ENCODE measurements around the gene MRPS23.

MRPS23 gene

GRCh38 chr17:57861790-57862693, 12.2 kb upstream of the MRPS23 start:
- H3K4me1 Mint-ChIP-seq (ENCODE audit: low read depth): peaks cover 9% of the 10 kb centered on the region
- H3K36me3 Mint-ChIP-seq (ENCODE audit: low read depth): no peaks in the 10 kb centered on the region
- no peaks in the 10 kb centered on the region for H3K9me3 Mint-ChIP-seq
- peaks cover 51% of the 10 kb centered on the region for H3K27me3 Mint-ChIP-seq (ENCODE audit: low read depth)
- H3K27ac Mint-ChIP-seq: no peak overlapping the region
- peak overlapping the region; percentile 5 for H3K4me3 Mint-ChIP-seq

DNA sequence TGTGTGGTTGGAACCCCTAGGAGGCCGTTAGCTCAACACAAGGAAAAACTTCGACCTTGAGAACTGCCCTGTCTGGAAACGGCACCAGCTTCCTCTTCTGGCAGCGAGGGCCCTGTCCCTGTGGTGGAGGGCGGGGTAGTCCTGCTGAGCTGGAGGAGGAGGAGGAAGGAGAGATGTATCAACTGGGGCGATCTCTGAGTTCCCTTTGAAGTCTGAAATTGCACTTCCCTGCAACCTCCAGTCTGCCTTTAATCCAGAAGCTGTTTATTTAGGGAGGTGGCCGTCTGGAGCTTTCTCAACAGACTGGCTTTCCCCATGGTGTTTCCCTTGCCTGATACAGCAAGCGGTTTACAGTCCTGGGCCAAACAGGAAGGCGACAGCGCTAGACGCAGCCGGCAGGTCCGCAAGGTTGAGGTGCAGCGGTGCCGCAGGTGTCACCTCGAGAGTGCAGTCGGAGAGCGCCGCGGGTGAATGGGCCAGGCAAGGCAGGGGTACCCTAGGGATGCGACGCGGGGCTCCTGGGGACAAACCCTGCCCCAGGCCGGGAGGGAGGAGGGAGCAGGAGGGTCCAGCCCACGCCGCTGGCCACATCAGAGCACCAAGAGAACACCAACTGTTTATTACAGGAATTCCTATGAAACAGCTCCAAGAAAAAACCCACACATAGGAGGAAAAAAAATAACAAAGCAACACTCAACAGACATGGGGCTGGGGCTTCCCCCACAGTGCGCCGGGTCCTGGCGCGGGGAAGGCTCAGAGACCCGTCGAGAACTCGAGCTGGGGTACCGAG, 11.4 kb upstream of the MRPS23 start:
- Mint-ChIP-seq H3K36me3 (ENCODE audit: low read depth) (no peaks in the 10 kb centered on the region), H3K27ac (no peak overlapping the region), H3K9me3 (no peaks in the 10 kb centered on the region), H3K27me3 (ENCODE audit: low read depth) (peaks cover 51% of the 10 kb centered on the region), H3K4me3 (peak overlapping the region; percentile 81), H3K4me1 (ENCODE audit: low read depth) (peaks cover 9% of the 10 kb centered on the region)

DNA sequence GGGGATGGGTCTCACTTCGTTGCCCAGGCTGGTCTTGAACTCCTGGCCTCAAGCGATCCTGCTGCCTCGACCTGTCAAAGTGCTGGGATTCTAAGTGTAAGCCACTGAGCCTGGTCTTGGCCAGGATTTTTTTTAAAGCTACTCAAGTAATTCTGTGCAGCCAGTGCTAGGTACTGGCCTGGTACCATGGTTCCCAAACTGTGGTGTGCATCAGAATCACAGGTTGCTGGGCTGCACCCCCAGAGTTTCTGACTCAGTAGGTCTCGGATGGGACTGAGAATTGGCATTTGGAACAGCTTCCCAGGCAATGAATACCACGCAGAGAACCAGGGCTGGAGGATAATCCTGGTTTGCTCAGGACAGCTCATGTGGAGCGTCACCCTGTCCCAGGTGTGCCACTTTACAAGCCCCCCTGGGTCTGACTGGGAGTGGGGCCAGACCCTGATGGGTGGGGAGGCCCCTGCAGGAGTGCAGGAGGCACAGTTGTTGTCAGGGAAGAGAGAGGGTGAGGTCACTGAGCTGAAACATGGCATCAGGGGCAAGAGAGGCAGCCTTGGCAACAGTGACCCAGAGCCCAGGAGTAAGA, 10.7 kb upstream of the MRPS23 start:
- H3K4me3 Mint-ChIP-seq: peak overlapping the region; percentile 81
- no peaks in the 10 kb centered on the region for H3K9me3 Mint-ChIP-seq
- peaks cover 51% of the 10 kb centered on the region for H3K27me3 Mint-ChIP-seq (ENCODE audit: low read depth)
- H3K4me1 Mint-ChIP-seq (ENCODE audit: low read depth): peaks cover 9% of the 10 kb centered on the region
- H3K27ac Mint-ChIP-seq: no peak overlapping the region
- no peaks in the 10 kb centered on the region for H3K36me3 Mint-ChIP-seq (ENCODE audit: low read depth)

- Mint-ChIP-seq H3K27ac (no peak overlapping the region), H3K4me1 (ENCODE audit: low read depth) (peaks cover 9% of the 10 kb centered on the region), H3K27me3 (ENCODE audit: low read depth) (peaks cover 51% of the 10 kb centered on the region), H3K9me3 (no peaks in the 10 kb centered on the region), H3K4me3 (no peak overlapping the region), H3K36me3 (ENCODE audit: low read depth) (no peaks in the 10 kb centered on the region)
These were observed 10.0 kb upstream of the MRPS23 start for GRCh38 chr17:57859601-57860413.

DNA sequence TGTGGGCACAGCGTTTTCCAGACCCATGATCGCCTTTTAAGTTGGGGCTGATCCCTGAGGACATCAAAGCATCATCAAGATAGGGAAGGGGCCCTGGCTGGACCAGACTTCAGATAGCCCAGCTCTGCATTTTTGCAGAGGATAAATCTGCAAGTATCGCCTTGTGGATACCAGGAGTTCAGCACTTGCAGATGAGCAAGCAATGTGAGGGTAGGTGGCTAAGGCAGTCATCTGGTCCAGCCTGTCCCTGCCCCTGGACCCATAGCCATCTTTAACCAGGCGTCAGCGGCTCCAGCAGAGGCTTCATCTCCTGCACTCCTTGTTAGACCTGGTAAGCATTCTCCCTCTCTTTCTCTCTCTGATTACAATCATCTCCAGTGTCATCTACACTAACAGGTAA, 9.0 kb upstream of the MRPS23 start:
- H3K4me3 Mint-ChIP-seq: no peak overlapping the region
- H3K36me3 Mint-ChIP-seq (ENCODE audit: low read depth): no peaks in the 10 kb centered on the region
- H3K9me3 Mint-ChIP-seq: no peaks in the 10 kb centered on the region
- peaks cover 9% of the 10 kb centered on the region for H3K4me1 Mint-ChIP-seq (ENCODE audit: low read depth)
- H3K27me3 Mint-ChIP-seq (ENCODE audit: low read depth): peaks cover 45% of the 10 kb centered on the region
- no peak overlapping the region for H3K27ac Mint-ChIP-seq

GRCh38 chr17:57856792-57857620, 7.2 kb upstream of the MRPS23 start:
- Mint-ChIP-seq H3K9me3 (no peaks in the 10 kb centered on the region), H3K27ac (no peak overlapping the region)

DNA sequence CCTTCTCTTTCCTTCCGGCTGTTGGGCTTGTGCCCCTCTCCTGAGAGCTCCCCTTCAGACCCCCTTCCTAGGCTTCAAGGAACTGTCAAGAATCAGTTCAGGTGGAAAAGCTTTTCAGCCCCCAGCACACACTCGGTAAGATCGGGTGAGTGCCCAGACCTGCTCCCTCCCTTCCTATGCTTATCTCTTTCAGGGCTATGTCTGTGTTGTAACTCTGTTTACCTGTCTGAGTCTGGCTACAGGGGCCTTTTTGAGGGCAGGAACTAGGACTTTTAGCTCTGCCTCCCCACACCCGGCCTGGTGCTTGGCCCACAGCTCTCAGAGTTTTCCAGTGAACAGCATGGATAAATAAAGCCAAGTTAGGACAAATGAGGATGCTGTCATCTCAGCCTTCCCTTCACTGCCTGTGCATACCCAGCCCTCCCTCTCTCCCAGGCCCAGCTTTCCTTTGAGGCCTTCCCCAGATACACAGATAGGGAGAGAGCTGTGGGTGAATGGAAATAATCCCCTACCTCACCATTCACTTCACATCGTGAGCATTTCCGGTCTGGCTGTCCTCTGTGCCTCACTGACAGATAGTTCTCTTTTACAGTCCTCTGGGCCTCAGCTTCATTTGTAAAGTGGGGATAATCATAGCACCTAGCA, 5.7 kb upstream of the MRPS23 start:
- Mint-ChIP-seq H3K4me1 (ENCODE audit: low read depth) (peaks cover 10% of the 10 kb centered on the region), H3K36me3 (ENCODE audit: low read depth) (no peaks in the 10 kb centered on the region), H3K27me3 (ENCODE audit: low read depth) (peaks cover 17% of the 10 kb centered on the region), H3K4me3 (no peak overlapping the region), H3K27ac (no peak overlapping the region), H3K9me3 (no peaks in the 10 kb centered on the region)

More at GRCh38 chr17:57856792-57857620, 7.2 kb upstream of the MRPS23 start:
- no peaks in the 10 kb centered on the region for H3K36me3 Mint-ChIP-seq (ENCODE audit: low read depth)
- H3K27me3 Mint-ChIP-seq (ENCODE audit: low read depth): peaks cover 27% of the 10 kb centered on the region
- no peak overlapping the region for H3K4me3 Mint-ChIP-seq
- H3K4me1 Mint-ChIP-seq (ENCODE audit: low read depth): peaks cover 9% of the 10 kb centered on the region

DNA sequence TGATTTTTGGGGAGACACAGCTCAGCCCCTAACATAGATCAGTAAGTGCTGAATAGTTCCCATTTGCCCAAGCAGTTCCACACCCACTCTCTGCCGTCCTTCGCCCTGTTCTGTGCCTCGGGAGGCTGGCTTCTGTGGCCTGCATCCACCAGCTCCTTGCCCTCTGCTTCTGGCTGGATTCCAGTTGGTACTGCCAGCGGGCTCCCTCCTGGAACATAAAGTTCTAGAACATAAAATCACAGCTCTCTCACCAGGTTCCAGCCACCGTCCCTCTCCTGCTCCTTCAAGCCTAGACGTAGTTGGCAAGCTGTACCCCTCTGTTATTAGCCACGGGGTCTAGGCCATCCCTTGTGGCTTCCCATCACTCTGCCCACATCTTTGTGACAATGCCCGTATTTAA, 3.9 kb upstream of the MRPS23 start:
- H3K4me3 Mint-ChIP-seq: no peak overlapping the region

DNA sequence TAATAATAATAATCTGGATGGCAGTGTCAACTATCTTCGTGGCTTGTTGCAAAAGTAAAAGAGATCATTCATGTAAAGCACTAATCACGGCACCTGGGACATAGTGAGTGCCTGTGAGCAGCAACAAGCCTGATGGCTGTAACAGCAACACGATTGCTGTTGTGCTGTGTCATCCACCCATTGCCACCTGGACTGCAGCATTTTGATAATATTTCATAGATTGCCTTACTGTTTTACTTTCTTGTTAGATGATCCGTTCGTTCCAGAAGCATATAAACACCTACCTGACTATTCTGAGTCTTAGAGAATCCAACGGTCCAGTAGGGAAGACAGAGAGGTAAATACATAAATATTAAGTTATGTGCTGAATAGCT, 3.1 kb upstream of the MRPS23 start:
- Mint-ChIP-seq H3K27ac (no peak overlapping the region), H3K27me3 (ENCODE audit: low read depth) (peaks cover under 1% of the 10 kb centered on the region), H3K4me3 (no peak overlapping the region), H3K9me3 (no peaks in the 10 kb centered on the region), H3K4me1 (ENCODE audit: low read depth) (peaks cover 15% of the 10 kb centered on the region), H3K36me3 (ENCODE audit: low read depth) (peaks cover 6% of the 10 kb centered on the region)

More for the DNA sequence above, 3.9 kb upstream of the MRPS23 start:
- Mint-ChIP-seq H3K36me3 (ENCODE audit: low read depth) (peaks cover 6% of the 10 kb centered on the region), H3K9me3 (no peaks in the 10 kb centered on the region), H3K27me3 (ENCODE audit: low read depth) (peaks cover 7% of the 10 kb centered on the region), H3K4me1 (ENCODE audit: low read depth) (peaks cover 15% of the 10 kb centered on the region), H3K27ac (peak overlapping the region; percentile 37)

GRCh38 chr17:57852092-57852954, 2.5 kb upstream of the MRPS23 start:
- H3K4me3 Mint-ChIP-seq: peak overlapping the region; percentile 76

GRCh38 chr17:57849163-57849873, 526 bp downstream of the MRPS23 start:
- peak overlapping the region; percentile 94 for H3K27ac Mint-ChIP-seq
- H3K9me3 Mint-ChIP-seq: no peaks in the 10 kb centered on the region
- H3K27me3 Mint-ChIP-seq (ENCODE audit: low read depth): no peaks in the 10 kb centered on the region
- H3K4me1 Mint-ChIP-seq (ENCODE audit: low read depth): peaks cover 17% of the 10 kb centered on the region
- peak overlapping the region; percentile 88 for H3K4me3 Mint-ChIP-seq
- peaks cover 9% of the 10 kb centered on the region for H3K36me3 Mint-ChIP-seq (ENCODE audit: low read depth)

More at GRCh38 chr17:57852092-57852954, 2.5 kb upstream of the MRPS23 start:
- H3K9me3 Mint-ChIP-seq: no peaks in the 10 kb centered on the region
- H3K27me3 Mint-ChIP-seq (ENCODE audit: low read depth): no peaks in the 10 kb centered on the region
- H3K27ac Mint-ChIP-seq: no peak overlapping the region
- H3K36me3 Mint-ChIP-seq (ENCODE audit: low read depth): peaks cover 6% of the 10 kb centered on the region
- H3K4me1 Mint-ChIP-seq (ENCODE audit: low read depth): peaks cover 15% of the 10 kb centered on the region
